Activated CD4-positive, alpha-beta T cell treated with anti-CD3 and anti-CD28 coated beads, Interleukin-2, amount 50 U/mL, for 48 hours (primary cell): ENCODE results near the gene ODAD4.

Source experiments
- DNase-seq, 2 experiments: peaks; one replicate each; pipeline ENCODE4 v3.0.0-alpha.2; 2020

The ODAD4 gene

DNA sequence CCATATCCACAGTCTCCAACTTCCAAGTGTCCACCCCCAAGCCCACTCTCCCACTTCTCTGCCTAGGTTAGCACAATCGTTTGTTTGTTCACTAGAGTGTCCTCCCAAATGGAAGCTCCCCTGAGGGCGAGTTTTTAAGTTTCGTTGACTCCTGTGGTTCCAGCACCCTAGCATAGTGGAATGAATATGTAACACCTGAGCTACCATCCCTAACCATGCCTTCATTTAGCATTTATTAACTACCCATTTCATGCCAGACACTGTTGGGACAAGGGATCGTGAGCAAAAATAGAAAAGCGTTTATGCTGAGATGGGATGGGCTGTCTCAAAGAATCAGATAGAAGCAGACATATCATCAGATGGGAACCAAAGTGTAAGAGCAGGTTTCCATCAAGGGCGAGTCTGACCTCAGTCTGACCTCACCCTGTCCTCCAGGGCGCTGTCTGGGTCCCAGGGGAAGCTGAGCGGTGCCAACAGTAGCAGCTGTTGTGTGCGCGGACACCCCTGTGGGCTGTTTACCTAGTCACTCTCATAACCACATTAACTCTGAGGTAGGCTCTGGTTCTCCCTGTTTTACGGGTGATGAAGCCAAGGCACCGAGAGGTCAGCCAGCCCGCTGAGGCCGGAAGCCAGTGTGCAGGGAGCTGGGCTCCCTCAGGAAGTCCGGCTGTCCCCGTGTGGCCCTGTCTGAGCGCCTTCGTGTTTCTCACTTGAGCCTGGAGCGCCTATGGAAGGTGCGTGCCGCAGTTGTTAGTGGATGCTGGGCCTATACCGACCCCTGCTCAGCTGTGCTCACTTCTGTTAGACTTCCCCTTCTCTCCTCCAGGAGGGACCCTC, 42.4 kb downstream of the ODAD4 start:
- DNase-seq, result no peak

DNA sequence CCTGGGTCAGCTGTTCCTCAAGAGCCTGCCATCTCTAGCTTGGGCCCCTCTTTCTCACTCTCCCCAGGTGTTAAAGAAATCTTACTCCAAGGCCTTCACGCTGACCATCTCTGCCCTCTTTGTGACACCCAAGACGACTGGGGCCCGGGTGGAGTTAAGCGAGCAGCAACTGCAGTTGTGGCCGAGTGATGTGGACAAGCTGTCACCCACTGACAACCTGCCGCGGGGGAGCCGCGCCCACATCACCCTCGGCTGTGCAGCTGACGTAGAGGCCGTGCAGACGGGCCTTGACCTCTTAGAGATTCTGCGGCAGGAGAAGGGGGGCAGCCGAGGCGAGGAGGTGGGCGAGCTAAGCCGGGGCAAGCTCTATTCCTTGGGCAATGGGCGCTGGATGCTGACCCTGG, 43.0 kb downstream of the ODAD4 start:
- no peak for DNase-seq

DNA sequence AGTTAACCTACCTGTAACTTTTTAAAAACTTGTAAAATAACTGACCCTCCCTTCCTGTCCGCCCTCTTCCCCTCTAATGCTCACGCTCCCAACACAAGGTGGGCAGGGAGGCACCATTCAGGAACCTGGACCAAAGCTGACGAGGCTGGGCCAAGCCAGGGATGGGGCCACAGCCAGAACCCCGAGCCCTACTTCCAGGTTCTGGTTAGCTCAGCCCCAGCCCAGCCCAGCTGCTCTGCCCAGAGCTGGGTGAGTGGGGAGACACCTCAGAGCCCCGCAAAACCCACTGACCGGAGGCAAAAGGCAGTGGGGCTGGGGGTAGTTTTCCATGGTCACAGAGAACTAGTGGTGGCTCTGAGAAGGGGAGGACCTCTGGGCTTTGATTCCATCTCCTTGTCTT, 43.6 kb downstream of the ODAD4 start:
- DNase-seq, result no peak

DNA sequence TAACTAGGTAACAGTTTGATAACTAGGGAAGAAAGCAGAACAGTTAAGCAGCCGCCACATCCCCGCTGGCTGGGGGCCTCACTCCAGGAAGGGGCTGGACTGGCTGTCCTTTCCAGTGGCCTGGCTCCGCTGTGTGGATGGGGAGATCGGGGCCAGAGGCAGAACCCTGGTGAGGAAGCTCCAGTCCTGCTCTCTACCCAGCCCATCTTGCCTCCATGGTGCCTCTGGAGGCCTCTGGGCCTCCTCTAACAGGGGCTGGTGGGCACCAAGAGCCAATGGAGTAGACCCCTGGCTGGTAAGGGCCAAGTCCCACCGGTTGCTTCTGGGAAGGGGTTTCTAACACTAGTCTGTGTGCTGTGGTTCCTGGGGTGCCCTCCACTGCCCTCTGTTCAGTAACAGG, 44.2 kb downstream of the ODAD4 start:
- no peak for DNase-seq

DNA sequence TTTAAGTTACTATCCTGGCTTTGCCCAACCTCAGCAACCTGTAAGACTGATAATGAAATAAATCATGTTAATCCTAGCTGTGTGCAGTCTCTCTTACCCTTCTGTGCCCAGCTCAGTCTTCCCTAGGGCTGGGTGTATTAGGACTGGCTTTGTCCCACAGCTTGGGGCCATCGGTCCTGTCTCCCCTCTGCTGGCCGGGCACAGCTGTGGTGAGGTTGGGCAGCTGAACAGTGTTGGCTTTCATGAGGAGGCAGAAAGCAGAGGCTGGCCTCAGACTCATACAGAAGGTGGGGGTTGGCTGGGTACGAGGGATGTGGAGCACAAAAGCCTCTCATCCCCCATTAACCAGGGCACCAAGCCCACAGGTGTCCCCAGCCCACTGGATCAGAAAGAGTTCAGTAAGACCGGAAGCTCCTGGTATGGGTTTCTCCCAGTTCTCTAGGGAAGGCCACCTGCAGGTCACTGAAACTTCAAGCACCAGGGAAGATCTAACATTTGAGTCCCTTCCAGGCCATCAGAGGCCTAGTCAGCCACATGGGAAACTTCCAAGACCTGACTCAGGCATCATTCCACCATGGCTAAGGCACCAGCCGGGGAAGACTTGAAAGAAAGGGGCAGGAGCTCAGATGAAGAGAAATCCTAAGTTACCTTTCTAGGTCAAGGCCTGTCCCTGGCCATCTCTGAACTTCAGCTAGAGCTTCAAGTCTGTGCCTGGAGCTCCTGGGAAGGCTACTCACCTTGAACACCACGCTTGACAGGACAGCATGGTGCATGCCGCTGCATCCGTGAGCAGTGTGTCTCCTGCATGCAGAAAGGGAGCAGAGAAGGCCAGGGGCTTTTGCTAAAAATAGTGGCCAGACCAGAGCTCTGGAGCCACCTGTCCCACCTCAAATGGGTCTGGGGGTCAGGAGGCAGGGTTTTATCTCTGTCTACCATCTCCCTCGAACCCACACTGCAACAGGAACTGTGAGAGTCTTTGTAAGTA, 45.0 kb downstream of the ODAD4 start:
- no peak for DNase-seq

DNA sequence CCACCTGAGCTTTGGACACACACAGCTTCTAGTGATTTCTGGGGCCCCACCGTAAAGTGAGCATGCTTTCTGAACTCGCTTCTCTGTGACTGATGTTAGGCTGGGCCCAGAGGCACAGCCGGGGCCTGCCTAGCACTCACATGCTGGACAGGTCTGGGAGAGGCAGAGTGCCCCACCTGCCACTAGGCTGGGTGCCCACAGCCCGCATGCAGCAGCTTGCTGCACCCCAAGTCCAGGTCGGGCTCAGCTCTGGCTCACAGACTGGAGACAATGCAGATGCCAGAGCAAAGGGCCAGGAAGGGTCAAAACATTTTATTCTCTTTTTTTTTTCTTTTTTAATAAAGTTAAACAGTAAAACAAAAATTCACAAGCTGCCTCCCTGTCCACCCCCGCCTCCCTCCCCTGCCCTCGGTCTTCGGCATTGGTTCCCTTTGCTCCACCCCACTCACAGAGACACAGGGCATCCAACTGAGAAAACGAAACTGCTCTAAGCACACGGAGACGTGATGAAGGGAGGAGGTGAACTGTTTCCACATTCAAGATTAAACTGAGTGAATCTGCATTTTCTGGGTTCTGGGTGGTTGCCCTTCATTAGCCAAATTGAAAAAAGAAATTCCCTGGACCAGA, 45.8 kb downstream of the ODAD4 start:
- DNase-seq, result no peak

DNA sequence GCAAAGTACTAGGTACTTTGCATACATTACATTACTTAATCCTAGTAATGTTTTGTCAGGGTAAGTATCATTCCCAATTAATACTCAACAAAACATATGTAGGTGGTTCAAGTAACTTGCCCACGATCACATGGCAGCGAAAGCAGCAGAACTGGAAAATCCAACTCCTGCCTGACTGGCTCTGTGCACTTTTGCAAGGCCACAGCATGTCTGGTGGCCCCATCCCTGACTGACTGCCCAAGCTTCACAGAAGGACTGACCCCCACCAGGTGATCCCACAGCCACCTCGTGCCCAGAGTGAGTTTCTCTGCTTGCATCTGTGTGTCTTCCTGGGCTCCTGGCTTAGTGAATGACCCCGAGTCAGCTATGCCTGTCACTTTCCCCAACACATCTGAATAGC, 47.6 kb downstream of the ODAD4 start:
- DNase-seq, result no peak

DNA sequence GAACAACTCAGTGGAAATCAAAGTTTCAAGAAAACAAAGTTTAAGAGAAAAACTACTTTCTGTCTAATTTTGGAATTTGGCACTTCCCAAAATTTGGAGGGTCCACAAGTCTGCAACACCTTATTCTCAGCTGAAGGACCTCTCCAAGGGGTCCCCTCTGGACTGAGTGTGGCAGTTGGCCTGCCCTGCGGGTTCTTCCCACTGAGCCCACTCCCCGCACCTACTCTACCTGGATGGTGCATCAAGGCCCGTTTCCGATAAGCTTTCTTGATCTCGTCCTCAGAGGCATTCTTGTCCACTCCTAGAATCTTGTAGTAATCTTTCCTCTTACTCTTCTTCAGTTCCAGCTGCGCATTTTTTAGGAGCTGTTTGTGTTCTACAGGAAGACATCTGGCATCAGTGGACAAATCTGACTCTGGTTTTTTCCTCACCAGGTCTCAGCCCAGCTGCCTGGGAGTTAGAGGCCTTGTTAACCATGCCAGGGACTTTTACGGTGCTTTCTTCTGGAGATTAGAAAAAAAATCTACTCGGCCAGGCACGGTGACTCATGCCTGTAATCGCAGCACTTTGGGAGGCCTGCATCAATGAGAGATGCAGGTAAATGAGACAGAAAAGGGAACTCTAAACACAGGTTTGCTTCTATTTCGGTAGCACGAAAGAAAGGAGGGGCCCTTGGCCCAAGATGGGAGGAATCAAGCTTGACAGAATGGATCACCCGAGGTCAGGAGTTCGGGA, 51.8 kb downstream of the ODAD4 start:
- no peak for DNase-seq

DNA sequence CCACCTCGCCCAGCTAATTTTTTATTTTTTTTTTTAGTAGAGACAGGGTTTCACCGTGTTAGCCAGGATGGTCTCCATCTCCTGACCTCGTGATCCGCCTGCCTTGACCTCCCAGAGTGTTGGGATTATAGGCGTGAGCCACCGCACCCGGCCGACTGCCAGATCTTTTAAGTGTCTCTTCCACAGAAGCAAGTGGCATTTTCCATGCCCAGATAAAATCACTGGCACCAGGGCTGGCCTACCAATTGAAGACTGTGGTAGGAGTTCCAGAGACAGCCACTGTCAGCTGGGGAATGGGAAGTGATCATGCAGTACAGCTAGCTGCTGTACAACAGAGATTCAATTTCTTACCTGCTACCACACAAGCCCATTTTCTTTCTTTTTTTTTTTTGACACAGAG, 54.0 kb downstream of the ODAD4 start:
- DNase-seq, result no peak

DNA sequence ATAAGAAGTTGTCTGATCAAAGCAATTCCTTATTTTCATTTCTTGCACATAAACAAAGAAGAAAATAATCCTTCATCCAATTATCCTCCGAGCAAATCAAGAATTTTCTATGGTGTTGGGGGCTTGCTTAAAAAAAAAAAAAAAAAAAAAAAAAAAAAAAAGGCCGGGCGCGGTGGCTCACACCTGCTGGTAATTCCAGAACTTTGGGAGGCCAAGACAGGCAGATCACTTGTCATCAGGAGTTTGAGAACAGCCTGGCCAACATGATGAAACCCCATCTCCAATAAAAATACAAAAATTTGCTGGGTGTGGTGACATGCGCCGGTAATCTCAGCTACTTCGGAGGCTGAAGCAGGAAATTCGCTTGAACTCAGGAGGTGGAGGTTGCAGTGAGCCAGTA, 55.5 kb downstream of the ODAD4 start:
- no peak for DNase-seq

DNA sequence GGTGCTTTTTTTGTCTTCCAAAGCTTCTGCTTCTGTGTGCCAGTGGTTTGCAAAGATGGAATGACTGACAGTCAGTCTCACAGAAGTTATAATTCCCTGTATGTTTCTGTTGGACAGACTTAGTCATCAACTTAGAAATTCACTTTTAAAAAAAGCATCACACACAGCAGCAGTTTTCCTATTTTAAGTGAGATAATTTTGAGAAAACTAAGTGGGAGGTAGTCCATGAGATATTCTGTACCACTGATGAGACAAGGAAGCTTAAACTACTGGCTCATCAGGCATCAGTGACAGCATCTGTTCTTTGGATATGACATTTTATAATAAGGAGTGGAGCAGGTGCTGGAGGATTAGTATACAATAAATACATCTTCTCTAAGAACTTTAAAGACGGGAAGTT, 56.2 kb downstream of the ODAD4 start:
- DNase-seq, result no peak

DNA sequence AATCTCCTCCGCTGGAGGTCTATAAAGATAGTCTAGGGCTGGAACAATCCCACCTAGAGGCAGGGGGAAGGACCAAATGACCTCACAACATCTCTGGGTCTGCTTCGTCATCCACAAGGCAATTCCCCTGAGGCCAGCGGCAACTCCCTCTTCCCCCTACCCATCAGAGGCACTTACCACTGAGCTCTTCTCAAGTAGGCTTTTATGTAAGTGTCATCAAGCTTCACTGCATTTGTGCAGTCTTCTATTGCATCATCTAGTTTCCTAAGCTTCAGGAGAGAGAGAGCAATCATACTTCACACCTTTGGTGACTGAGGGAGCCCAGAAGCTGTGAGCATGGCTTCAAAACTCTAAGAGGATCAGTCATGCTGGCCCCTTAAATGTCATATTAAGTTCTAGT, 57.2 kb downstream of the ODAD4 start:
- no peak for DNase-seq

DNA sequence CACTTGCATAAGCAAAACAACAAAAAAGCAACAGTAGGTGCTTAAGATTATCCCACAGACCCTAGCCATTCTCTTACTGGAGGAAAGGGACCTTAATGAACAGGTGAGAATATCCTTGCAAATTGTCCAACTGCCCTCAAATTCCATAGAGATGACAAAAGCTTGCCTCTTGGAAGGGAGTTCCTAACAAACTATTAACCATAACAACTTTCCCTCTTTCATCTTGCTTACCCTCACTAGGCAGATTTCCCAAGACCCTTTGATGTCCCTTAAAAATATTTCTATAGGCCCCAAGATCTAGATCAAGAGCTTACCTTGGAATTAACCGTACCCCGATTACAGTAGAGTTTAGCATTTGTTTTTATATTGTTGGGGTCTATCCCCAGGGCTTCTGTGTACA, 58.0 kb downstream of the ODAD4 start:
- DNase-seq, result no peak

DNA sequence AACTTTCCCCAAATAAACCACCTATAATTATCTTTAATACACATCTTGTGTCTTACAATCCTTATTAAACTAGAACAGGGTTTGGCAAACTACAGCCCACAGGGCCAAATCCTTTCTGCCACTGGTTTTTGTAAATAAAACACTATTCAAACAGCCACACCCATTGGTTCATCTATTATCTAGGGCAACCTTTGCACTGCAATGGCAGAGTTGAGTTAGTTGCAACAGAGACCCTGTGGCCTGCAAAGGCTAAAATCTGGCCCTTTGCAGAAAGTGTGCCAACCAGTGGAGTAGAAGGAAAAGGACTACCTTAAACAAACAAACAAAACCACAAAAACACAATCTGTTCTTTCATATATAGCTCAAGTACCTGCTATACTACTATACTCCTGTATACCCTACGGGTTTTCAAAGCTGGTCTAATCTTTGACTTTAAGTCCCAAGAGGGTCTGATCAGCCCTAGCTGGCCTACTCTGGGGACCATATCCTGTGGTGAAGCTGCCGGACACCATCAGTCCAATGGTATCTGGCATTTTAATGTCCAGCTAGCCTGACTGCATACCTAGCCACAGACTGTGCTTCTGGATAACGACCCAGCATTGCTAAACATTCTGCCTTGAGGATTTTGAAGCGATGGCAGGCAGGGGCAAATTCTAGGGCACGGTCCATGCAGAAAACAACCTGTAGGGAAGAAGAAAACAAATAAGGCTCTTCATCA, 59.4 kb downstream of the ODAD4 start:
- DNase-seq, result no peak

DNA sequence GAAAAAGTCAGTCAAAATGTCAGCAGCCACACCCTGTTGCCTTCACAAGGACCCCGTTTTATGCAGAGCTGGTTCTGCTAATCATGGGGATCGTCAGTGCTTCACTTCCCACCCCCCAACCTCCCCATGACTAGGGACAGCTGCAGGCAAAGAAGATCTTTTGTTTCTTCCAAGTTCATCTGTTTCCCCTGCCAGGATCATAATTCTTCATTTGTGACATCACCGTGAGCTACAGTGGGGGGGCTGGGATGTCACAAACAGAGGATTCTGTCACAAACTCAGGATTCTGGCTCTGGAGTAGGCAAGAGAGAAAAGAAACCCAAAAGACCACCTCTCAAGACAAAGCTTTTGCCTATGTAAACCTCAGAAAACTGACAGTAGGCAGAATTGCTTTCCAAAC, 62.2 kb downstream of the ODAD4 start:
- no peak for DNase-seq

DNA sequence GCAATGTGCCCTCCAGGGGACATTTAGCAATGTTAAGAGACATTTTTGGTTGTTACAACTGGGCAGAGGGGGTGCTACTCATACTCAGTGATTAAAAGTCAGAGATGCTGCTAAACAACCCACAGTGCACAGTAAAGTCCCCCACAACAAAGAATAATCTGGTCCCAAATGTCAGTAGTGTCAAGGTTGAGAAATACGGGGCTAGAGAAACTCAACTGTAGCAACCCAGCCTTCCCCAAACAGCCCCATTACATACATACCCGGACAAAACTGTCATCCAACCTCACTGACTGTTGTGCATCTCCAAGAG, 66.4 kb downstream of the ODAD4 start:
- DNase-seq, result no peak

DNA sequence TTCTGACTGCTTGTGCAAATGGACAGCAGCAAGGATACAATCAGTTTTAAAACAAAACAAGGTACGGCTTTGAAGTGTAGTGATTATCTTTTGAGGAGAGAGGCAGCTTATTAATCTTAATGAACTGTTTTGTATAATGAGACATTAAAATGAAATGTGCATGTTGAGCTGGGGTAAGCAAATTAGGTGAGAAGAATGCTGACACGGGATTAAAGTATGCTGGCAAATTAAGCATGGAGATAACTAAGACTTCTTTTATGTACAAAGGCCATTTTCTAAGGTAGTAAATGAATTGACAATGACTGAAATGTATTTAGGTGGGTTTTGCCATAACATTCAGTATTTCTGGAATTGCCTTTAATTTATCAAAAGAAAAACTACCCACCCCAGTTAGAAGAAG, 68.1 kb downstream of the ODAD4 start:
- DNase-seq, result no peak

DNA sequence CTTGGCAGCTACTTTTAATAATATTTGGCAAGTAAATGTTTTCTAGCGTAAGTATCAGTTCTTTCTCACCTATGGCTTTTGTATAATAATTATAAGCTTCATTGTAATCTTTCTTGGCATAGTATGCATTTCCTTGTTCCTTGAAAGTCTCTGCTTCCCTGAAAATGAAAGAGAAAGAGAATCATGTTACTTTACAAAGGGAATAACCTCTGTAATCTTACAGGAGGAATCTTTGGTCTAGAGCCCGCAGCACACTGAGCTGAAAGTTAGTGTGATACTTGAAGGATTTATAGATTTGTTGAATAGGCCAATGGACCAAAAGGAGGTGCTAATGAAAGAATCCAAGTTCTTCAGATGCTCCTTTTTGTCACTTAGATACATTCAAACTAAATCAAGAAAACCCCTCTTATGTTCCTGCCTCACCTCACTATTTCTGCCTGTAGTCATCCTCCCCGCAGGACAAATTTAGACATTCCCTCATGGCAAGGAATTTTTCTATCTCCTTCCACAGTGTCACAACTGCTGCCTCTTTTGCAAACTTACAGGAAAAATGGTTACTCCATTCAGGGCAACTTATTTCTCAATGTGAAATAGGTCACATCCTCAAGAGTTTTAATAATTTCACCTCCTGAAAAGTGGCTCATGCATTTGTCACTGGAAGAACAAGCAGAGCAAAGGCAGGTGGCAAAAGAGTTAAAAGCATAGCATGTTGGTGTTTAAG, 70.2 kb downstream of the ODAD4 start:
- no peak for DNase-seq

DNA sequence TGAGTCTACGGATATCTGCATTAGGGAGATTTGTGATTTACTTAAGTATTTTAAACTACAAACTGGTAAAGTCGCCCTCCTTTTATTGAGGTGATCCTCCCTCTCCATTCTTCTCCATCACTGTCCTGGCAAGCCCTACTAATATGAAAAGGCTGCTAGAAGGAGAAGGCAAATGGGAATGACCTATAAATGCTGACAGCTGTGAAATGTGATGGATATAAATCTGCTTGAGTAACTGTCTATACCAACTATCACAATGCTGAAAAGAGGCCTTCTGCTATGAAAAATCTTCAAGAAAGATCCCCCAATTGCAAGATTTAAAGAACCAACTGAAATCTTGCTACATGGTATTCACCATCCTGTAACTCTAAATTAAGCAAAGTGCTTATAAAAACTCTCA, 71.3 kb downstream of the ODAD4 start:
- DNase-seq, result no peak

DNA sequence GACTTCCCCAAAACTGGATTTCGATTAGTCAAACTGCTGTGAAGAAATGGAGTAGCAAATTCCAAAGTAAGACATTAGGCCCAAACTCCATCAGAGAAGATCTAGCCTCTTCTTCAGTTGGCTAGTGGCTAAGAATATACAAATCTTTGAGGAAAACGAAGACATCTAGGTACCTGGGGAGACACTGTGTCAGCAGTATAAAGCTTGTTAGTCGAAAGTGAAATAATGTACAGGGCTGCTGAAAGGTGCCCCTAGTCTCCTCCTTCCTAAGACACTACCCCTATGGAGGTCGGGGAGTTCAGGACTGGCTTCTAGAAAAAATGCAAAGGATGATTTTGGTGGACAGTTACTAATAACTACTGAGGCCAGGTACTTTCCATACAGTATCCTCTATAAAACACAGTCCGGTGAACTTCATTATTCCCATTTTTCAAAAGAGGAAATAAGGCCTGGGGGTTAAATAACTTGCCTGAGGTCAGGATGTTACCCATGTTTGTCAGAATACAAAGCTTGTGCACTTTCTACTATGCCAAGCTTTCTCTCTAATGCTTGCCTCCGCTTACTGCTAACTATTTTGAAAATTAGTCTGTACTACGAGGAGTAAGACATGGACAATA, 71.9 kb downstream of the ODAD4 start:
- no peak for DNase-seq

DNA sequence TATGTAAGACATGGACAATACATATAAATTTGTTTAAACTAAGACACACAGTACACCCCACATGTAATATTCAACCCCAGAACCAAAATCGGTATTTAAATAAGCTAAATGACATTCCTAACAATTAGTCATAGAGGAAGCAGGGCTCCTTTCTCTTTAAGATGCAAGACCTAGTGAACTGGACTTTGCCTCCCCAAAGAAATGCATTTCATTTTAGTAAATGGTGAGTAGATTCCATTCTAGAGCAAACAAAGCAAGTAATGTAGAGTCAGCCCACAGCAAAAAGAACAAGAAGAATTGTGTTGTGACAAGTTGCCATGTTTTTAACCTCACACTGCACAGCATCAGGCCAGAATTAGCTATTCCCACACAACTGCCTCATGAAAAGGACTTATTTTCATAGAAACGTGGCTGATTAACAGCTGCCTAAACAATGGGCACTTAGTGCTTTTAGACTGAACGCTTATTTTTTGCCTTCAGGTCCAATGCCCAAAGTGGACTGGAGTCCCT, 72.4 kb downstream of the ODAD4 start:
- DNase-seq, result no peak
